ENCODE data around the gene POTEF.
"Not testable (repeated sequence)": the region's sequence is repeated elsewhere in the genome, so short reads cannot be mapped to it uniquely, and the experiment has no call there.

DNA sequence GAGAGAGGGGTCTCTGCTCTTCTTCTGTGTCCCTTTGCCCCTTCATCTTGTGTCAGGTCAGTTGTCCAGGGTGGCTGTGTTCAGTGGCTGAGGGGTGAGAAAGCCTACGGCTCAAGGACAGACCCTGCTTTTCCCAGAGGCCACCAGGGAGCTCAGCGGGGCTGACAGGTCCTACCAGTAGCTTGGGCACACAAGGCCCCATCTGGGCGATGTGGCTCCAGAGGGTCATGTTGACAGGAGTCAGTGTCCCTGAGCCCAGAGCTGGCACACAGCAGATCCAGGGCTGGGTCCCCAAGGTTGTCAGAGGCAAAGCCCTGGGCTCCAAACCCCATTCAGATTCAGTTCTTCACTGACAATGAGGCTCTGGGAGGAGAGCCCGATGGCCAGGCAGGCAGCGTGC lies 8.1 kb upstream of the POTEF start:
- not testable (repeated sequence) for TF ChIP-seq ZNF792 (tag by site-specific recombination; IDR thresholded peaks at IDR 0.05); REST (tag by site-specific recombination; IDR thresholded peaks at IDR 0.05); ZNF16 (tag by site-specific recombination; IDR thresholded peaks at IDR 0.05; ENCODE audit: low read depth); ZNF580 (tag by site-specific recombination; IDR thresholded peaks at IDR 0.05); ZBTB11 (tag by site-specific recombination; conservative IDR thresholded peaks at IDR 0.05; ENCODE audit: low read depth); ZNF626 (tag by site-specific recombination; IDR thresholded peaks at IDR 0.05); ZNF843 (tag by site-specific recombination; IDR thresholded peaks at IDR 0.05); ZNF221 (tag by site-specific recombination; IDR thresholded peaks at IDR 0.05; ENCODE audit: borderline replicate concordance); ZNF664 (tag by site-specific recombination; IDR thresholded peaks at IDR 0.05); ZSCAN30 (tag by site-specific recombination; IDR thresholded peaks at IDR 0.05)
- TF ChIP-seq, protein P1, sequence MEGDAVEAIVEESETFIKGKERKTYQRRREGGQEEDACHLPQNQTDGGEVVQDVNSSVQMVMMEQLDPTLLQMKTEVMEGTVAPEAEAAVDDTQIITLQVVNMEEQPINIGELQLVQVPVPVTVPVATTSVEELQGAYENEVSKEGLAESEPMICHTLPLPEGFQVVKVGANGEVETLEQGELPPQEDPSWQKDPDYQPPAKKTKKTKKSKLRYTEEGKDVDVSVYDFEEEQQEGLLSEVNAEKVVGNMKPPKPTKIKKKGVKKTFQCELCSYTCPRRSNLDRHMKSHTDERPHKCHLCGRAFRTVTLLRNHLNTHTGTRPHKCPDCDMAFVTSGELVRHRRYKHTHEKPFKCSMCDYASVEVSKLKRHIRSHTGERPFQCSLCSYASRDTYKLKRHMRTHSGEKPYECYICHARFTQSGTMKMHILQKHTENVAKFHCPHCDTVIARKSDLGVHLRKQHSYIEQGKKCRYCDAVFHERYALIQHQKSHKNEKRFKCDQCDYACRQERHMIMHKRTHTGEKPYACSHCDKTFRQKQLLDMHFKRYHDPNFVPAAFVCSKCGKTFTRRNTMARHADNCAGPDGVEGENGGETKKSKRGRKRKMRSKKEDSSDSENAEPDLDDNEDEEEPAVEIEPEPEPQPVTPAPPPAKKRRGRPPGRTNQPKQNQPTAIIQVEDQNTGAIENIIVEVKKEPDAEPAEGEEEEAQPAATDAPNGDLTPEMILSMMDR (tag by site-specific recombination; IDR thresholded peaks at IDR 0.05), result not testable (repeated sequence)
- TF ChIP-seq, protein P2, sequence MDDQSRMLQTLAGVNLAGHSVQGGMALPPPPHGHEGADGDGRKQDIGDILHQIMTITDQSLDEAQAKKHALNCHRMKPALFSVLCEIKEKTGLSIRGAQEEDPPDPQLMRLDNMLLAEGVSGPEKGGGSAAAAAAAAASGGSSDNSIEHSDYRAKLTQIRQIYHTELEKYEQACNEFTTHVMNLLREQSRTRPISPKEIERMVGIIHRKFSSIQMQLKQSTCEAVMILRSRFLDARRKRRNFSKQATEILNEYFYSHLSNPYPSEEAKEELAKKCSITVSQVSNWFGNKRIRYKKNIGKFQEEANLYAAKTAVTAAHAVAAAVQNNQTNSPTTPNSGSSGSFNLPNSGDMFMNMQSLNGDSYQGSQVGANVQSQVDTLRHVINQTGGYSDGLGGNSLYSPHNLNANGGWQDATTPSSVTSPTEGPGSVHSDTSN (CRISPR knock-in tag; IDR thresholded peaks at IDR 0.05), result not testable (repeated sequence)

All from HEK293 (cell line).